Left kidney (tissue), 2 donors: ENCODE results near the gene MACROD2. TPM values are rescaled to one million over a fixed set of nuclear protein-coding genes. Genes with fewer than 3 reads are reported as not detected.

Source experiments
- DNase-seq: peaks from one replicate; pipeline ENCODE4 v3.0.0-alpha.2; 2013
- polyA plus RNA-seq: library from polyadenylated mRNA; unstranded; fragments of 120-200 nt; gene quantifications from one replicate; pipeline ENCODE4 v1.2.1, GENCODE V29; 2013; ENCODE audit not compliant: insufficient read length

The MACROD2 gene
- polyA plus RNA-seq, 1 donor = 17.2 TPM

- DNase-seq = no peak
Observed at GRCh38 chr20:14581731-14582130, 586.4 kb downstream of the MACROD2 start.

GRCh38 chr20:14582855-14583254, 587.5 kb downstream of the MACROD2 start:
- no peak for DNase-seq

GRCh38 chr20:14583413-14583812, 588.1 kb downstream of the MACROD2 start:
- DNase-seq = no peak

GRCh38 chr20:14589383-14589782, 594.1 kb downstream of the MACROD2 start:
- DNase-seq = no peak

- no peak for DNase-seq
Observed at GRCh38 chr20:14595051-14595450, 599.7 kb downstream of the MACROD2 start.

- no peak for DNase-seq
Observed at GRCh38 chr20:14597206-14597715, 601.9 kb downstream of the MACROD2 start.

GRCh38 chr20:14599613-14600012, 604.3 kb downstream of the MACROD2 start:
- no peak for DNase-seq

- no peak for DNase-seq
Observed at GRCh38 chr20:14600527-14600926, 605.2 kb downstream of the MACROD2 start.

- DNase-seq = no peak
Observed at GRCh38 chr20:14604143-14604542, 608.8 kb downstream of the MACROD2 start.

GRCh38 chr20:14609328-14610221, 614.3 kb downstream of the MACROD2 start:
- no peak for DNase-seq

GRCh38 chr20:14611479-14611878, 616.2 kb downstream of the MACROD2 start:
- DNase-seq = no peak

- no peak for DNase-seq
Observed at GRCh38 chr20:14612391-14612790, 617.1 kb downstream of the MACROD2 start.

GRCh38 chr20:14616003-14616402, 620.7 kb downstream of the MACROD2 start:
- DNase-seq = no peak

- DNase-seq = no peak
Observed at GRCh38 chr20:14617123-14617522, 621.8 kb downstream of the MACROD2 start.

GRCh38 chr20:14619411-14619810, 624.1 kb downstream of the MACROD2 start:
- no peak for DNase-seq

GRCh38 chr20:14622796-14623195, 627.5 kb downstream of the MACROD2 start:
- no peak for DNase-seq

- no peak for DNase-seq
Observed at GRCh38 chr20:14631011-14631410, 635.7 kb downstream of the MACROD2 start.

- no peak for DNase-seq
Observed at GRCh38 chr20:14632906-14633305, 637.6 kb downstream of the MACROD2 start.

GRCh38 chr20:14633507-14633906, 638.2 kb downstream of the MACROD2 start:
- DNase-seq = no peak

GRCh38 chr20:14634665-14635064, 639.3 kb downstream of the MACROD2 start:
- no peak for DNase-seq

- DNase-seq = no peak
Observed at GRCh38 chr20:14637441-14637840, 642.1 kb downstream of the MACROD2 start.

GRCh38 chr20:14643146-14643545, 647.8 kb downstream of the MACROD2 start:
- DNase-seq = no peak

- no peak for DNase-seq
Observed at GRCh38 chr20:14643556-14643955, 648.2 kb downstream of the MACROD2 start.
